Fibroblast of skin of scalp (primary cell): ENCODE data around the gene PHTF1. TPM values are rescaled to one million over a fixed set of nuclear protein-coding genes. Genes with fewer than 3 reads are reported as not detected.
A peak's percentile ranks its signal among the peaks of the same experiment; 100 is the strongest.

ENCODE experiments used
- DNase-seq: peaks from one replicate; pipeline ENCODE4 v3.0.0-alpha.2; 2013
- polyA plus RNA-seq, 2 experiments: library from polyadenylated mRNA; unstranded; fragments of 120-200 nt; gene quantifications; one replicate each; pipeline ENCODE4 v1.2.1, GENCODE V29; 2013; ENCODE audit not compliant: insufficient read length in 2 of 2

PHTF1 gene
- polyA plus RNA-seq (2013, experiment 1 of 2; ENCODE audit: insufficient read length): 17.3 TPM
- polyA plus RNA-seq (2013, experiment 2 of 2; ENCODE audit: insufficient read length): 19.9 TPM

- peak; percentile 84 for DNase-seq
Observed at GRCh38 chr1:113759333-113760101, at the start of gene PHTF1. PHTF1 (minus strand) TSS chr1:113759486; CDS start chr1:113758703, 783 bp downstream.

GRCh38 chr1:113808450-113809195 lies 49.3 kb upstream of the PHTF1 start:
- DNase-seq: no peak

- DNase-seq: no peak
Observed at GRCh38 chr1:113805639-113806038, 46.4 kb upstream of the PHTF1 start.

GRCh38 chr1:113805256-113805531 lies 45.9 kb upstream of the PHTF1 start:
- no peak for DNase-seq

- peak; percentile 44 for DNase-seq
Observed at GRCh38 chr1:113804421-113805255, 45.4 kb upstream of the PHTF1 start.

- no peak for DNase-seq
Observed at GRCh38 chr1:113802367-113803007, 43.2 kb upstream of the PHTF1 start.

- peak; percentile 11 for DNase-seq
Observed at GRCh38 chr1:113800487-113800886, 41.2 kb upstream of the PHTF1 start.

GRCh38 chr1:113797472-113797871 lies 38.2 kb upstream of the PHTF1 start:
- no peak for DNase-seq

- DNase-seq: no peak
Observed at GRCh38 chr1:113793878-113794834, 34.9 kb upstream of the PHTF1 start.

- peak; percentile 55 for DNase-seq
Observed at GRCh38 chr1:113792986-113793385, 33.7 kb upstream of the PHTF1 start.

- DNase-seq: no peak
Observed at GRCh38 chr1:113792471-113792870, 33.2 kb upstream of the PHTF1 start.

GRCh38 chr1:113788802-113789201 lies 29.5 kb upstream of the PHTF1 start:
- DNase-seq: no peak

GRCh38 chr1:113787663-113788062 lies 28.4 kb upstream of the PHTF1 start:
- no peak for DNase-seq

- DNase-seq: no peak
Observed at GRCh38 chr1:113786069-113786468, 26.8 kb upstream of the PHTF1 start.

GRCh38 chr1:113784104-113784779 lies 25.0 kb upstream of the PHTF1 start:
- DNase-seq: no peak

GRCh38 chr1:113783254-113784103 lies 24.2 kb upstream of the PHTF1 start:
- peak; percentile 66 for DNase-seq

GRCh38 chr1:113782406-113782805 lies 23.1 kb upstream of the PHTF1 start:
- no peak for DNase-seq

GRCh38 chr1:113780374-113781146 lies 21.3 kb upstream of the PHTF1 start:
- no peak for DNase-seq

GRCh38 chr1:113779542-113779941 lies 20.3 kb upstream of the PHTF1 start:
- DNase-seq: no peak
